B cell (primary cell): ENCODE data around the gene SFT2D1. TPM values are rescaled to one million over a fixed set of nuclear protein-coding genes. Genes with fewer than 3 reads are reported as not detected.

ENCODE experiments used
- ATAC-seq: fragments of 200-7000 bp; cut with Tn5 transposase; one replicate; pipeline ENCODE4 v1.10.0; 2021; ENCODE audit warnings: low read depth, mild to moderate bottlenecking, moderate number of reproducible peaks, moderate library complexity
- CTCF ChIA-PET: fragments of 350-600 bp; sonication (Branson Sonifier 250); formaldehyde crosslinking; loops from one replicate; lab custom pipeline; 2021; ENCODE audit warnings: antibody characterized with exemption, inconsistent platforms; lab: Charles Lee
- POLR2A ChIA-PET: fragments of 350-600 bp; sonication (Branson Sonifier 250); formaldehyde crosslinking; loops from one replicate; lab custom pipeline; 2021; ENCODE audit warnings: antibody characterized with exemption; lab: Charles Lee
- DNase-seq: peaks from one replicate; pipeline ENCODE4 v3.0.0; 2013
- H2AFZ ChIP-seq: 2 replicates; pipeline ENCODE4 v1.6.1; 2012; ENCODE audit warnings: mild to moderate bottlenecking, low read depth, low read length; ENCODE audit not compliant: insufficient read depth, poor library complexity, severe bottlenecking
- H3K27ac ChIP-seq, 2 donors: 1 replicate in 1 of 2; 2 replicates in 1 of 2; pipeline ENCODE4 v1.5.1; 2012 to 2013; ENCODE audit warnings: low read length in 2 of 2, mild to moderate bottlenecking in 2 of 2, moderate library complexity in 1 of 2
- H3K27me3 ChIP-seq, 4 experiments: fragments of 200-600 bp in 1 of 4; sonication (generic) in 1 of 4; replicated peaks in 1 of 4; 1 replicate in 2 of 4; 2 replicates in 2 of 4; pipeline versions ENCODE4 v1.6.1 to v1.7.0; 2013 to 2016; ENCODE audit warnings: low read length in 3 of 4, mild to moderate bottlenecking in 2 of 4, mixed read lengths in 1 of 4, moderate library complexity in 1 of 4; ENCODE audit not compliant: insufficient read depth in 4 of 4, control insufficient read depth in 3 of 4; ENCODE audit errors: control extremely low read depth in 1 of 4
- H3K36me3 ChIP-seq, 2 experiments: replicated peaks in 1 of 2; 1 replicate in 1 of 2; 2 replicates in 1 of 2; pipeline versions ENCODE4 v1.6.1 to v1.7.1; 2013; ENCODE audit warnings: low read length in 1 of 2; ENCODE audit not compliant: insufficient read depth in 2 of 2, control insufficient read depth in 1 of 2; ENCODE audit errors: control extremely low read depth in 1 of 2, extremely low read depth in 1 of 2
- H3K4me1 ChIP-seq, 2 donors: fragments of 200-600 bp in 1 of 2; sonication (generic) in 1 of 2; 1 replicate in 1 of 2; 2 replicates in 1 of 2; pipeline versions ENCODE4 v1.5.1 to v1.6.1; 2013 to 2017; ENCODE audit warnings: low read length in 2 of 2; ENCODE audit not compliant: control insufficient read depth in 2 of 2, insufficient read depth in 2 of 2
- H3K4me2 ChIP-seq: replicated peaks from 2 replicates; pipeline ENCODE3; 2012; ENCODE audit warnings: mild to moderate bottlenecking, low read depth, low read length; ENCODE audit not compliant: poor library complexity, severe bottlenecking
- H3K4me3 ChIP-seq, 5 experiments: fragments of 200-600 bp in 1 of 5; sonication (generic) in 1 of 5; 1 replicate in 3 of 5; 2 replicates in 2 of 5; pipeline versions ENCODE4 v1.5.1 to v1.7.0; 2011 to 2016; ENCODE audit warnings: low read length in 4 of 5, mild to moderate bottlenecking in 4 of 5, low read depth in 2 of 5, control low read depth in 1 of 5, moderate library complexity in 1 of 5; ENCODE audit not compliant: insufficient read depth in 1 of 5; ENCODE audit errors: control extremely low read depth in 1 of 5, extremely low read depth in 1 of 5
- H3K79me2 ChIP-seq: fragments of 200-600 bp; sonication (generic); one replicate; pipeline ENCODE4 v1.6.0; 2016; ENCODE audit warnings: low read length; ENCODE audit not compliant: control insufficient read depth, insufficient read depth
- H3K9ac ChIP-seq: fragments of 200-600 bp; sonication (generic); 2 replicates; pipeline ENCODE4 v1.6.1; 2017; ENCODE audit warnings: mild to moderate bottlenecking, low read length, moderate library complexity
- H3K9me3 ChIP-seq, 3 donors: one replicate each; pipeline versions ENCODE4 v1.6.1 to v1.7.1; 2013; ENCODE audit warnings: low read length in 2 of 3; ENCODE audit not compliant: control insufficient read depth in 2 of 3, insufficient read depth in 1 of 3; ENCODE audit errors: control extremely low read depth in 1 of 3
- H4K20me1 ChIP-seq: 2 replicates; pipeline ENCODE4 v1.6.0; 2012; ENCODE audit warnings: mild to moderate bottlenecking, low read length; ENCODE audit not compliant: insufficient read depth, control insufficient read depth, poor library complexity, severe bottlenecking
- H3K27ac Mint-ChIP-seq: one replicate; pipeline ENCODE4 v1.8.0; 2021; ENCODE audit warnings: mixed read lengths
- H3K27me3 Mint-ChIP-seq: one replicate; pipeline ENCODE4 v1.8.0; 2021; ENCODE audit warnings: mixed read lengths
- H3K4me1 Mint-ChIP-seq: one replicate; pipeline ENCODE4 v1.8.0; 2021; ENCODE audit warnings: mixed read lengths
- H3K4me3 Mint-ChIP-seq: one replicate; pipeline ENCODE4 v1.8.0; 2021; ENCODE audit warnings: mixed read lengths
- H3K9me3 Mint-ChIP-seq: one replicate; pipeline ENCODE4 v1.8.0; 2022; ENCODE audit warnings: mixed read lengths; ENCODE audit not compliant: insufficient read depth
- CTCF ChIP-seq: fragments of 200-600 bp; IDR thresholded peaks from one replicate; pipeline ENCODE4 v1.8.0; 2022; ENCODE audit warnings: antibody characterized with exemption, mild to moderate bottlenecking
- EZH2 ChIP-seq: IDR thresholded peaks from 2 replicates; pipeline ENCODE4 v1.6.1; 2012; ENCODE audit warnings: borderline replicate concordance, low read depth, mild to moderate bottlenecking, moderate library complexity, low read length; ENCODE audit not compliant: insufficient read depth, poor library complexity, severe bottlenecking
- WGBS: methylation state at CpG from one replicate; pipeline ENCODE4 v1.1.5; 2013; ENCODE audit warnings: missing lambda C conversion rate; ENCODE audit not compliant: insufficient coverage; 5-methylcytosine and 5-hydroxymethylcytosine counted together
- intact Hi-C: fragments of 100-400 bp; cut with micrococcal nuclease; formaldehyde crosslinking; loops from one replicate; pipeline ENCODE4 v1.10.0; 2022
- polyA plus RNA-seq: library from polyadenylated mRNA; depleted of rRNA; stranded (reverse); fragments of >200 nt; gene quantifications from 2 replicates; pipeline ENCODE4 v1.2.3, GENCODE V29; 2012
- total RNA-seq, 2 donors: library from RNA; stranded (reverse); fragments of 120-200 nt in 1 of 2; gene quantifications; 1 replicate in 1 of 2; 2 replicates in 1 of 2; pipeline versions ENCODE4 v1.2.3 to v1.2.4, GENCODE V29; 2013 to 2022

Gene SFT2D1
- total and polyA plus RNA-seq, 2 donors (not counting 1 experiment from before 2014, with no cell fraction given) = 38.2 to 59.0 TPM

GRCh38 chr6:166312832-166313231, 29.5 kb downstream of the SFT2D1 start:
- TF ChIP-seq EZH2 (no peak), CTCF (no peak)
- peaks cover 7 to 10% of the 10 kb centered on the region in 2 donors for H3K4me1 ChIP-seq
- no CpG with 5 or more reads among the region's 1 CpG for WGBS
- no peak overlapping the region for H3K9ac ChIP-seq
- no peak for DNase-seq
- no peak overlapping the region for H3K4me3 ChIP-seq
- H3K4me1 Mint-ChIP-seq = peaks cover 4% of the 10 kb centered on the region
- H3K9me3 ChIP-seq = no peaks in the 10 kb centered on the region
- H3K79me2 ChIP-seq = no peaks in the 10 kb centered on the region
- no peak for ATAC-seq
- no peak overlapping the region for H3K4me2 ChIP-seq
- H4K20me1 ChIP-seq = no peaks in the 10 kb centered on the region
- CTCF ChIA-PET = interaction anchor here (0.7 to 15.9 kb wide), 23 partner anchors 9 to 307 kb away, joined by 3 to 266 read pairs (median 7); no protein-coding TSS in a partner anchor
- H3K27ac ChIP-seq = no peak overlapping the region
- POLR2A ChIA-PET = interaction anchor here (0.9 kb wide), 1 partner anchor 69 kb away, joined by 3 read pairs; no protein-coding TSS in a partner anchor
- intact Hi-C loops = loop anchor here (1.0 to 2.0 kb wide), 4 partner anchors 30 to 88 kb away; partner anchors contain the start of genes MPC1 and SFT2D1
- H3K27ac Mint-ChIP-seq = no peak overlapping the region
- peaks cover 16% of the 10 kb centered on the region for H3K27me3 Mint-ChIP-seq
- H3K9me3 Mint-ChIP-seq = no peaks in the 10 kb centered on the region
- H3K36me3 ChIP-seq = no peaks in the 10 kb centered on the region
- H3K4me3 Mint-ChIP-seq = no peak overlapping the region
- peaks cover 0 to 24% (median 9%) of the 10 kb centered on the region in 4 experiments for H3K27me3 ChIP-seq
- H2AFZ ChIP-seq = no peak overlapping the region

DNA sequence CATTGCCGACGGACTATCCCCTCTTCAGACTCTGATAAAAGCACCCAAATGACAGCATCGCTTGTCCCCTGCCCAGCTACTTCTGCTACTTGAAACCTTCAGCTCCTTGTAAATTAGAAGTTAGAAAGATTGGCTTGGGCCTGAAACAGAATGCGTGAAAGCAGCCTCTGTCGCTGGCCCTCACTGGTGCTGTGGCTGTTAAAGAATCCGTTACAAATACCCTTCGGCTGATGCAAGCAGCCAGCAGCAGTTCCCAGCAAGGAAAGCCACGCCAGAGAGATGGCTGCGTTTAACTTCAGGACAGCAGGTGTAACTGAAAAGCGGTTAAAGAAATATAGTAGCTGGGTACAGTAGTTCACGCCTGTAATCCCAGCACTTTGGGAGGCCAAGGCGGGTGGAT, 31.7 kb downstream of the SFT2D1 start:
- Histone ChIP-seq H3K4me3 (no peak overlapping the region), H3K79me2 (no peaks in the 10 kb centered on the region), H3K4me1 (peaks cover 13 to 17% of the 10 kb centered on the region in 2 donors), H3K4me2 (no peak overlapping the region), H3K9ac (no peak overlapping the region), H2AFZ (no peak overlapping the region), H4K20me1 (no peaks in the 10 kb centered on the region), H3K27ac (no peak overlapping the region), H3K27me3 (peaks cover 0 to 39% (median 16%) of the 10 kb centered on the region in 4 experiments), H3K9me3 (no peaks in the 10 kb centered on the region), H3K36me3 (no peaks in the 10 kb centered on the region)
- Mint-ChIP-seq H3K4me3 (no peak overlapping the region), H3K27ac (no peak overlapping the region), H3K9me3 (no peaks in the 10 kb centered on the region), H3K27me3 (peaks cover 23% of the 10 kb centered on the region), H3K4me1 (peaks cover 8% of the 10 kb centered on the region)
- 99% methylated on average over 12 of the region's 12 CpGs for WGBS
- no peak for TF ChIP-seq EZH2
- no peak for TF ChIP-seq CTCF
- POLR2A ChIA-PET = no interaction called here
- ATAC-seq (no peak), DNase-seq (no peak)
- intact Hi-C loops = no loop called here
- CTCF ChIA-PET = interaction anchor here (0.8 to 15.9 kb wide), 9 partner anchors 10 to 86 kb away, joined by 3 to 266 read pairs (median 4); no protein-coding TSS in a partner anchor
